GM12878 (cell line): ENCODE results near the gene COL13A1. TPM values are rescaled to one million over a fixed set of nuclear protein-coding genes. Genes with fewer than 3 reads are reported as not detected.

Experiments used
- ATAC-seq: fragments of 200-7000 bp; cut with Tn5 transposase; 3 replicates; pipeline ENCODE4 v1.9.1; 2020; ENCODE audit warnings: mild to moderate bottlenecking, moderate library complexity
- BruUV-seq: library from RNA; stranded (reverse); fragments of 400-500 nt; replicated peaks from 2 replicates; lab custom pipeline; 2021; lab: Mats Ljungman, UMichigan
- CTCF ChIA-PET: fragments of 300-600 bp; sonication (Branson Sonifier 250); formaldehyde crosslinking; extraction: SDS; loops from one replicate; lab custom pipeline; 2021; ENCODE audit warnings: inconsistent platforms; lab: Yijun Ruan, JAX
- POLR2A ChIA-PET: fragments of 350-600 bp; formaldehyde crosslinking; extraction: SDS; loops from one replicate; lab custom pipeline; 2021; ENCODE audit warnings: inconsistent platforms; lab: Charles Lee
- RAD21 ChIA-PET: fragments of 300-600 bp; sonication (Branson Sonifier 250); formaldehyde crosslinking; loops from one replicate; lab custom pipeline; 2023; ENCODE audit warnings: antibody characterized with exemption; ENCODE audit not compliant: unreplicated experiment; lab: Charles Lee
- SMC1A ChIA-PET: fragments of 300-600 bp; sonication (Branson Sonifier 250); formaldehyde crosslinking; loops from one replicate; lab custom pipeline; 2023; ENCODE audit not compliant: unreplicated experiment, uncharacterized antibody; lab: Charles Lee
- DNase-seq: peaks from one replicate; pipeline ENCODE4 v3.0.0-alpha.2; 2011; ENCODE audit warnings: low read depth, low spot score
- FAIRE-seq: peaks from 3 replicates; lab custom pipeline; 2011; peaks lifted over from hg19 to GRCh38; lab: Jason Lieb, UNC
- H2AFZ ChIP-seq: 2 replicates; pipeline ENCODE4 v1.6.0; 2011; ENCODE audit warnings: low read depth, low read length, control low read depth; ENCODE audit not compliant: control insufficient read depth
- H3K27ac ChIP-seq: 2 replicates; pipeline ENCODE4 v1.5.1; 2011; ENCODE audit warnings: control low read depth; ENCODE audit not compliant: control insufficient read depth, insufficient read depth
- H3K27me3 ChIP-seq, 2 experiments: replicated peaks in 1 of 2; 2 replicates each; pipeline versions ENCODE4 v1.6.0 to v1.6.1; 2011; ENCODE audit warnings: low read length in 1 of 2; ENCODE audit not compliant: control insufficient read depth in 2 of 2, insufficient read depth in 2 of 2
- H3K36me3 ChIP-seq, 2 experiments: 2 replicates each; pipeline ENCODE4 v1.5.1; 2011; ENCODE audit warnings: low read length in 1 of 2; ENCODE audit not compliant: control insufficient read depth in 2 of 2, insufficient read depth in 2 of 2
- H3K4me1 ChIP-seq: 2 replicates; pipeline ENCODE4 v1.6.1; 2011; ENCODE audit warnings: mild to moderate bottlenecking, low read length, moderate library complexity, mixed read lengths; ENCODE audit not compliant: control insufficient read depth, insufficient read depth
- H3K4me2 ChIP-seq: 2 replicates; pipeline ENCODE4 v1.6.0; 2011; ENCODE audit warnings: control low read depth; ENCODE audit not compliant: control insufficient read depth, insufficient read depth
- H3K4me3 ChIP-seq: fragments of 200-600 bp; sonication (generic); 2 replicates; pipeline ENCODE4 v1.5.1; 2016
- H3K79me2 ChIP-seq: 2 replicates; pipeline ENCODE4 v1.6.0; 2011; ENCODE audit warnings: low read length; ENCODE audit not compliant: control insufficient read depth, insufficient read depth
- H3K9ac ChIP-seq: 2 replicates; pipeline ENCODE4 v1.8.0; 2011; ENCODE audit warnings: low read length, control low read depth, mixed read lengths; ENCODE audit not compliant: control insufficient read depth, insufficient read depth
- H3K9me3 ChIP-seq: replicated peaks from 3 replicates; pipeline ENCODE4 v1.5.1; 2011; ENCODE audit warnings: mild to moderate bottlenecking, low read length; ENCODE audit not compliant: control insufficient read depth, insufficient read depth
- H4K20me1 ChIP-seq: 2 replicates; pipeline ENCODE4 v1.6.0; 2011; ENCODE audit not compliant: control insufficient read depth, insufficient read depth
- MXI1 ChIP-seq: fragments of 150-350 bp; IDR thresholded peaks from 2 replicates; pipeline ENCODE4 v1.6.1; 2011; ENCODE audit warnings: low read depth, mild to moderate bottlenecking, inconsistent platforms, low read length, improper control_type of control experiment
- NR2C1 ChIP-seq: fragments of 450-650 bp; IDR thresholded peaks from 2 replicates; pipeline ENCODE4 v1.6.1; 2017; ENCODE audit warnings: antibody characterized with exemption, mild to moderate bottlenecking, moderate library complexity
- NR2F1 ChIP-seq: fragments of 450-650 bp; conservative IDR thresholded peaks from 2 replicates; pipeline ENCODE4 v1.6.1; 2017; ENCODE audit warnings: mild to moderate bottlenecking
- SIX5 ChIP-seq: IDR thresholded peaks from 2 replicates; pipeline ENCODE4 v1.6.1; 2011; ENCODE audit warnings: mild to moderate bottlenecking, low read depth, low read length, moderate library complexity; ENCODE audit not compliant: severe bottlenecking
- SUZ12 ChIP-seq: fragments of 200-600 bp; sonication (generic); IDR thresholded peaks from one replicate; pipeline ENCODE4 v1.6.1; 2018; ENCODE audit warnings: antibody characterized with exemption, mild to moderate bottlenecking; ENCODE audit not compliant: unreplicated experiment
- TCF3 ChIP-seq: IDR thresholded peaks from 2 replicates; pipeline ENCODE4 v1.6.1; 2012; ENCODE audit warnings: low read depth, mild to moderate bottlenecking, low read length, borderline replicate concordance; ENCODE audit not compliant: insufficient read depth
- WGBS: methylation state at CpG from one replicate; pipeline ENCODE4 v1.1.6; 2016; ENCODE audit warnings: low lambda C conversion rate; ENCODE audit not compliant: insufficient replicate concordance, insufficient coverage; ENCODE audit errors: missing lambda C conversion rate; 5-methylcytosine and 5-hydroxymethylcytosine counted together
- in situ Hi-C: fragments of 300-500 bp; cut with MboI; formaldehyde crosslinking; loops from 9 replicates; pipeline ENCODE4 v1.14.3; 2018; ENCODE audit warnings: mixed read lengths
- intact Hi-C: fragments of 100-400 bp; cut with micrococcal nuclease; formaldehyde crosslinking; loops from one replicate; pipeline ENCODE4 v1.14.2; 2022; ENCODE audit not compliant: unreplicated experiment
- polyA plus RNA-seq, 11 experiments: library from polyadenylated mRNA; depleted of rRNA in 4 of 11; unstranded in 6 of 11; stranded (reverse) in 5 of 11; fragments of >200 nt; fragmentation: Nextera tagmentation in 4 of 11; fragmentation: Illumina TruSeq in 1 of 11; extraction: Ambion mirVana in 4 of 11; extraction: Trizol in 1 of 11; gene quantifications; 1 replicate in 1 of 11; 2 replicates in 10 of 11; pipeline versions ENCODE4 v1.2.1 to v1.2.3, GENCODE V29; 2011 to 2016; ENCODE audit warnings: inconsistent platforms in 2 of 11, missing spikeins in 2 of 11, low read depth in 1 of 11
- total RNA-seq, 4 experiments: library from RNA; depleted of rRNA in 3 of 4; stranded (reverse); fragments of >200 nt in 3 of 4; fragmentation: Illumina TruSeq in 1 of 4; extraction: Trizol in 1 of 4; gene quantifications; 2 replicates each; pipeline versions ENCODE4 v1.2.1 to v1.2.3, GENCODE V29; 2013 to 2021
- TF ChIP-seq, protein P1 (sequence below): fragments of 450-650 bp; IDR thresholded peaks from 2 replicates; pipeline ENCODE4 v1.6.1; 2014; ENCODE audit warnings: mild to moderate bottlenecking
- TF ChIP-seq, protein P2 (sequence below): fragments of 450-650 bp; formaldehyde crosslinking; IDR thresholded peaks from 2 replicates; pipeline ENCODE4 v1.4.0; 2022; ENCODE audit warnings: mild to moderate bottlenecking, moderate library complexity

Gene COL13A1
- total and polyA plus RNA-seq, 10 of the 15 experiments (the other 5 are each of a cell fraction or from before 2014, with no cell fraction given), result 0.03 to 0.15 (median 0.05) TPM; not detected in 7

DNA sequence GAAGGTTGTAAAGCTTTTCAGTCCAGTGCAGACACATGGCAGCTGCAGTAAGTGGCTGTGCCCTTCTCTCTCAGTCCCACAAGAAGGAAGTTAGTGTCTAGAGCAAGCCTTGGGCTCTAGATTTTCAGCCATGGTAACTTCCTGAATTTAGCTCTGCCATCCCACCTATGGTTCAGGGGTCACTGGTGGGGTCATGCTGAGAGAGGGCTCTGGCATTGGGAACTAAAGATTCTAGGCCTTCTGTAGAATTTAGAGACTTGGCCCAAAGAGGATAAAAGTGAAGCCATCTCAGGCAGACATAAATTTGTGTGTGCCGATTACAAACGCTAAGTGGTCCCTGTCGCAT lies 113.5 kb downstream of the COL13A1 start (continued):
- TF ChIP-seq SIX5, result no peak
- no peak for TF ChIP-seq TCF3
- no peak for TF ChIP-seq NR2C1
- TF ChIP-seq MXI1, result no peak
- TF ChIP-seq, protein P1, sequence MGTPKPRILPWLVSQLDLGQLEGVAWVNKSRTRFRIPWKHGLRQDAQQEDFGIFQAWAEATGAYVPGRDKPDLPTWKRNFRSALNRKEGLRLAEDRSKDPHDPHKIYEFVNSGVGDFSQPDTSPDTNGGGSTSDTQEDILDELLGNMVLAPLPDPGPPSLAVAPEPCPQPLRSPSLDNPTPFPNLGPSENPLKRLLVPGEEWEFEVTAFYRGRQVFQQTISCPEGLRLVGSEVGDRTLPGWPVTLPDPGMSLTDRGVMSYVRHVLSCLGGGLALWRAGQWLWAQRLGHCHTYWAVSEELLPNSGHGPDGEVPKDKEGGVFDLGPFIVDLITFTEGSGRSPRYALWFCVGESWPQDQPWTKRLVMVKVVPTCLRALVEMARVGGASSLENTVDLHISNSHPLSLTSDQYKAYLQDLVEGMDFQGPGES, result no peak
- TF ChIP-seq NR2F1, result no peak

DNA sequence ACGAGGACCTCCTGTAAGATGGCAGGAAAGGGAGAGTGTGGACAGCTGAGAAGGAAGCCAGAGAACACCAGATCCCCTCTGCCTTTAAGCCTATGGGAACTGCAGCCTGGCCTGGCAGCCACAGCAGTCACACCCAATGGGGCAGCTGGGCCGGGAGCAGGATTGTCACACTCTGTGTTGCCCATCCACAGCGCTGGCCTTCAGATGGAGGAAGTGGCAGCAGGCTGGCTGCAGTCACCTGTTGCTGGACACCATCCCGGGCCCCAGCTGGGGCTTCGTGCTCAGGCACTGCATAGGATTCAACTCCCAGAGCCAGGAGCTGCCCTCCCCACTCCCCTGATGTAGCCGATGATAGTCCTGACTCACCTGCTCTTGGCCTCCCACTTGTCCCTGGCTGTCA lies 114.4 kb downstream of the COL13A1 start:
- FAIRE-seq, result no peak
- CTCF ChIA-PET, result interaction anchor here (1.0 to 2.8 kb wide), 10 partner anchors 11 to 291 kb away, joined by 3 to 30 read pairs (median 10); partner anchors contain the start of gene TYSND1
- Histone ChIP-seq H3K36me3 (no peaks in the 10 kb centered on the region), H3K9me3 (no peaks in the 10 kb centered on the region), H3K4me1 (no peaks in the 10 kb centered on the region), H3K4me3 (no peak overlapping the region), H3K27ac (no peak overlapping the region), H4K20me1 (no peaks in the 10 kb centered on the region), H3K4me2 (no peak overlapping the region), H3K9ac (no peak overlapping the region), H2AFZ (no peak overlapping the region), H3K79me2 (no peaks in the 10 kb centered on the region), H3K27me3 (peaks cover 2 to 3% of the 10 kb centered on the region in 2 experiments; a peak in 3 of 4 replicates)
- in situ Hi-C loops (no loop called here), intact Hi-C loops (loop anchor here (10.0 kb wide), 1 partner anchor 401 kb away; no protein-coding TSS in a partner anchor)
- SMC1A ChIA-PET, result interaction anchor here (1.9 to 2.6 kb wide), 2 partner anchors 10 to 42 kb away, joined by 4 to 11 read pairs; no protein-coding TSS in a partner anchor
- TF ChIP-seq, protein P2, sequence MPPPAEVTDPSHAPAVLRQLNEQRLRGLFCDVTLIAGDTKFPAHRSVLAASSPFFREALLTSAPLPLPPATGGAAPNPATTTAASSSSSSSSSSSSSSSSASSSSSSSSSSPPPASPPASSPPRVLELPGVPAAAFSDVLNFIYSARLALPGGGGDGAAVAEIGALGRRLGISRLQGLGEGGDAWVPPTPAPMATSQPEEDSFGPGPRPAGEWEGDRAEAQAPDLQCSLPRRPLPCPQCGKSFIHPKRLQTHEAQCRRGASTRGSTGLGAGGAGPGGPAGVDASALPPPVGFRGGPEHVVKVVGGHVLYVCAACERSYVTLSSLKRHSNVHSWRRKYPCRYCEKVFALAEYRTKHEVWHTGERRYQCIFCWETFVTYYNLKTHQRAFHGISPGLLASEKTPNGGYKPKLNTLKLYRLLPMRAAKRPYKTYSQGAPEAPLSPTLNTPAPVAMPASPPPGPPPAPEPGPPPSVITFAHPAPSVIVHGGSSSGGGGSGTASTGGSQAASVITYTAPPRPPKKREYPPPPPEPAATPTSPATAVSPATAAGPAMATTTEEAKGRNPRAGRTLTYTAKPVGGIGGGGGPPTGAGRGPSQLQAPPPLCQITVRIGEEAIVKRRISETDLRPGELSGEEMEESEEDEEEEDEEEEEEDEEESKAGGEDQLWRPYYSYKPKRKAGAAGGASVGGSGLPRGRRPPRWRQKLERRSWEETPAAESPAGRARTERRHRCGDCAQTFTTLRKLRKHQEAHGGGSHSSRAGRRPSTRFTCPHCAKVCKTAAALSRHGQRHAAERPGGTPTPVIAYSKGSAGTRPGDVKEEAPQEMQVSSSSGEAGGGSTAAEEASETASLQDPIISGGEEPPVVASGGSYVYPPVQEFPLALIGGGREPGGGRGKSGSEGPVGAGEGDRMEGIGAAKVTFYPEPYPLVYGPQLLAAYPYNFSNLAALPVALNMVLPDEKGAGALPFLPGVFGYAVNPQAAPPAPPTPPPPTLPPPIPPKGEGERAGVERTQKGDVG (CRISPR knock-in tag), result no peak
- no peak for TF ChIP-seq SUZ12
- BruUV-seq, result no TSS peak
- 13% methylated on average over 6 of the region's 6 CpGs for WGBS
- ATAC-seq, result no peak
- RAD21 ChIA-PET, result interaction anchor here (0.7 to 3.6 kb wide), 2 partner anchors 43 to 173 kb away, joined by 3 to 22 read pairs; no protein-coding TSS in a partner anchor
- POLR2A ChIA-PET, result no interaction called here
- no peak for DNase-seq
